Subcutaneous adipose tissue (tissue), 4 donors: ENCODE results near the gene COMP. TPM values are rescaled to one million over a fixed set of nuclear protein-coding genes. Genes with fewer than 3 reads are reported as not detected.

Experiments used
- CTCF ChIP-seq: fragments of 450-650 bp; IDR thresholded peaks from one replicate; pipeline ENCODE4 v1.5.1; 2016; ENCODE audit warnings: low read depth, mild to moderate bottlenecking, control low read depth, antibody characterized with exemption, moderate library complexity
- total RNA-seq, 4 donors: library from RNA; depleted of rRNA; stranded (reverse); fragments of >200 nt; gene quantifications; one replicate each; pipeline ENCODE4 v1.1.0, GENCODE V29; 2016

COMP gene
- total RNA-seq, 4 donors from 2014 or later, result 6.2 to 48.0 (median 14.2) TPM

GRCh38 chr19:18775586-18776287 lies 15.4 kb downstream of the COMP start:
- no peak for TF ChIP-seq CTCF

- no peak for TF ChIP-seq CTCF
Measured at GRCh38 chr19:18774782-18775444, 16.2 kb downstream of the COMP start.

- TF ChIP-seq CTCF, result no peak
Measured at GRCh38 chr19:18774107-18774506, 17.0 kb downstream of the COMP start.

- TF ChIP-seq CTCF, result no peak
Measured at GRCh38 chr19:18773682-18774081, 17.4 kb downstream of the COMP start.

GRCh38 chr19:18772620-18773587 lies 18.2 kb downstream of the COMP start:
- no peak for TF ChIP-seq CTCF

GRCh38 chr19:18771328-18772242 lies 19.5 kb downstream of the COMP start:
- TF ChIP-seq CTCF, result no peak
